ENCODE results near the gene TINAG.
"Not testable (repeated sequence)": the region's sequence is repeated elsewhere in the genome, so short reads cannot be mapped to it uniquely, and the experiment has no call there.

Gene TINAG

GRCh38 chr6:54310377-54311152 is 2.3 kb downstream of the TINAG start:
- DNase-seq = no peak

DNA sequence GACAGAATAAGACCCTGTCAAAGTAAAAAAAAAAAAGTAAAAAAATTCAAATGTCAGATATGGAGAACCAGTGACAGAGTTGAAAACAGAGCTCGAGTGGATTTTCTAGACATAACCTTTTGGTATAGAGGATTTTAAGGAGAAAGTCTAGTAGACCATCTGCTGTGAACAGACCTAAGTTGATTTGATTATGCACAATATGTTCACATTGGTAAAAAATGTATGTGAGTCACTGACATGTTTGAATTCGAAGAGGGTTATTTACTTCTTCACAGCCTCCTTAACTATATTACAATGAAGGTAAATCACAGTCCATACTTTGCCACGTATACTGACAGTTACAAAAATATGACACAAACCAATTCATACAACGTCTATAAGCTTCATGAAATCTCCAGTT is 7.4 kb downstream of the TINAG start:
- no peak for DNase-seq

- no peak for DNase-seq
Measured at GRCh38 chr6:54320871-54321270, 12.6 kb downstream of the TINAG start.

DNA sequence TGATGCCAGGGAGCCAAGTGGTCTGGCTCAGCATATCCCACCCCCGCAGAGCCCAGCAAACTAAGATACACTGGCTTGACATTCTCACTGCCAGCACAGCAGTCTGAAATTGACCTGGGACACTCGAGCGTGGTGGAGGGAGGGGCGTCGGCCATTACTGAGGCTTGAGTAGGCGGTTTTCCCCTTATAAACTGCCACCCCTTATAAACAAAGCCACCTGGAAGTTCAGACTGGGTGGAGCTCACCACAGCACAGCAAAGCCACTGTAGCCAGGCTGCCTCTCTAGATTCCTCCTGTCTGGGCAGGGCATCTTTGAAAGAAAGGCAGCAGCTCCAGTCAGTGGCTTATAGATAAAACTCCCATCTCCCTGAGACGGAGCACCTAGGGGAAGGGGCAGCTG is 19.4 kb downstream of the TINAG start:
- no peak for DNase-seq

DNA sequence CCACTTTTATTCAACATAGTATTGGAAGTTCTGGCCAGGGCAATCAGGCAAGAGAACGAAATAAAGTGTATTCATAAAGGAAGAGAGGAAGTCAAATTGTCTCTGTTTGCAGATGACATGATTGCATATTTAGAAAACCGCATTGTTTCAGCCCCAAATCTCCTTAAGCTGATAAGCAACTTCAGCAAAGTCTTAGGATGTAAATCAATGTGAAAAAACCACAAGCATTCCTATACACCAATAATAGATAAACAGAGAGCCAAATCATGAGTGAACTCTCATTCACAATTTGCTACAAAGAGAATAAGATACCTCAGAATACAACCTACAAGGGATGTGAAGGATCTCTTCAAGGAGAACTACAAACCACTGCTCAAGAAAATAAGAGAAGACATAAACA is 23.3 kb downstream of the TINAG start:
- DNase-seq = not testable (repeated sequence)

- DNase-seq = no peak
Measured at GRCh38 chr6:54335871-54336270, 27.6 kb downstream of the TINAG start.

GRCh38 chr6:54353975-54354374 is 45.7 kb downstream of the TINAG start:
- no peak for DNase-seq

- DNase-seq = no peak
Measured at GRCh38 chr6:54354608-54355007, 46.4 kb downstream of the TINAG start.

DNA sequence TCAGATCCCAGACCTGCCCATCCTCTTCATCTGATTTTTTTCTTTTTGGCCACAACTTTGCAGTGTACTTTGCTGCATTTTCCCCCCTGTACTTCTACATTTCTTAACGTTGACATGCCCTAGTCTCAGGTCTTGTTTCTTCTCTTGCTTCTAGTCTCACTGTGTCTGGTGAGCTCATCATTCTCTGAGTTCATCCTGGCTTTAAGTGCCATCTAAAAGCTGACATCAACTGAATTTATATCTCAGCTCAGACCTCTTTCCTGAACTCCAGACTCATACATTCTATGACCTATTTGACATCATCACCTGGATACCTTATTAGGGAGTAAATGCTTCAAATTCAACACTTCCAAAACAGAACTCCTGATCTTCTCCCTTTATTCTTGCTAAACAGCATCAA is 48.9 kb downstream of the TINAG start:
- DNase-seq = no peak

DNA sequence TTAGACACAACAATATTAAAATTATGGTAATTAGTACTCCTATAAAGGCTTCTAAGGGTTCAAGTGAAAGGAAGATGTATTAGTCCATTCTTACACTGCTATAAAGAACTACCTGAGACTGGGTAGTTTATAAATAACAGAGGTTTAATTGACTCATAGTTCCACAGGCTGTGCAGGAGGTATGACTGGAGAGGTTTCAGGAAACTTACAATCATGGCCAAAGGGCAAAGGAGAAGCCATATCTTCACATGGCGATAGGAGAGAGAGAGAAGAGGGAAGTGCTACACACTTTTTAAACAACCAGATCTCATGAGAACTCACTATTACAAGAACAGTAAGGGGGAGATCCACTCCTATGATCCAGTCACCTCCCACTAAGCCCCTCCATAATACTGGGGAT is 52.9 kb downstream of the TINAG start:
- no peak for DNase-seq

- no peak for DNase-seq
Measured at GRCh38 chr6:54361734-54362133, 53.5 kb downstream of the TINAG start.

GRCh38 chr6:54366667-54367327 is 58.6 kb downstream of the TINAG start:
- no peak for DNase-seq

GRCh38 chr6:54377776-54378175 is 69.5 kb downstream of the TINAG start:
- no peak for DNase-seq

- DNase-seq = no peak
Measured at GRCh38 chr6:54386295-54386694, 78.1 kb downstream of the TINAG start.

DNA sequence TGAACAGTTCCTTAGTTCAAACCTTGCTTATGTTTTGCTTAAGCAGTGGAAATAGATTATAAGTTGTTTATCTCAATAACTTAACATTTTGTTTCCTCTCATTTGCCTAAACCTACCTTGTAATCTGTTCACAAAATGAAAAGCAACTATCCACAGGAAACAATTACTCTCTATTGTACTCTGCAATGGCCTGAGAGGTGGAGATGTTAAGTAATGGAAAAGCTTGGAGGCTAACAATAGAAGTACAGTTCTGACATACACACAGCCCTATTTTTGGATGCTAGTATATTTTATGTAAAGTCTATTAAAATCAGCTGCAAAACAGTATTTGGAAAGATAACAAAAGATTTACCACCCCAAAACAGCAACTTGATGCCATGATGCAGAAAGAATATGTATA is 82.1 kb downstream of the TINAG start:
- no peak for DNase-seq

DNA sequence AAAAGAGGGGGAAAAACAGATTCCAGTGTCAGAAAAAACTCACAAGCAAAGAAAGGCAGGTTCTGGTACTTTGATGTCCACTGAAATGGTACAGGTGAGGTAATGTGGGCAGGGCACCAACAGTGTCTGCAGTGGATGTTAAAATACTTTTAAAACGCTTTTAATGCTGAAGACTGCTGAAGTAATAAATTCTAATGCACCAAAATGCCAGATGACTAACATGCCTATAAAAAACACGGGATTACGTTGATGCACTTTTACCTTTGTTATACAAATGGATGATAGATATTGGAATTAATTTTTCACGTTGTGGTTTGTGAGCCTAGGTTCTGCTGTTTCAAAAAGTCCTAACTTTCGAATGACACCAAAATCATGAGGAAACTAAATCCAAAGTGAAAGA is 83.3 kb downstream of the TINAG start:
- DNase-seq = no peak

DNA sequence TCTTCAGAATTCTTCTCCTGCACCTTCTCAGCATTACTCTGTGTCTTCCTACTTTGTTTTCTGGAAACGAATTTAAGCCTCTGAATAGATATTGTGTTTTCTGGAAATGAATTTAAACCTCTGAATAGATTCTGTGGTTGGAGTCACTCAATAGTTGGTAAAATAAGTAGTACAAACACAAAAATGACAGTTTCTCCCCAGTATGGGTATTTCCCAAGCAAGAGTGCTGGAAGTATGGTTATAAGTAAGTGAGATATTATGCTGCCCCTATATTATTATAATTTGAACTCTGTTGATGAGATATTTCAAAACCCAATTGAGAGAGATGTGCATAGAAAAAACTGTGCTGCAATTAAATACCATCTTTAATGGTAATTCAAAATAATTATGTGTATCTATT is 94.9 kb downstream of the TINAG start:
- no peak for DNase-seq

GRCh38 chr6:54404791-54405190 is 96.5 kb downstream of the TINAG start:
- no peak for DNase-seq

DNA sequence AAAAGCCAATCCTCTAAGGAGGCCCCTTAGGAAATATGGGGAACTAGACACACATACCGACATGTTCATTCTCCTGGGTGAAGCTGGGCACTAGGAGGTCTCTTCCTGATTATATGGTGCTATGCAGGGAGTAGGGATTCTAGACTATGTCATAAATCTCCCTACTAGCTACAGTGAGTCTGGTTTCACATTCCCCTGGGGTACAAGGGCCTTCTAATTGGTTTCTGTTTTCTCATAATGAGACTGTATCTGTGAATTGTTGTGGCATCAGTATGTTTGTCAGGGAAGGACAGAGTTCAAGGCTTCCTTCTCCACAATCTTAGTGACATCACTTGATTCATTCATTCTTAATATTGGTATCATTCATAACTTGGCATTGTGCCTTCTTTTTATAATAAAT is 103.5 kb downstream of the TINAG start:
- DNase-seq = no peak

DNA sequence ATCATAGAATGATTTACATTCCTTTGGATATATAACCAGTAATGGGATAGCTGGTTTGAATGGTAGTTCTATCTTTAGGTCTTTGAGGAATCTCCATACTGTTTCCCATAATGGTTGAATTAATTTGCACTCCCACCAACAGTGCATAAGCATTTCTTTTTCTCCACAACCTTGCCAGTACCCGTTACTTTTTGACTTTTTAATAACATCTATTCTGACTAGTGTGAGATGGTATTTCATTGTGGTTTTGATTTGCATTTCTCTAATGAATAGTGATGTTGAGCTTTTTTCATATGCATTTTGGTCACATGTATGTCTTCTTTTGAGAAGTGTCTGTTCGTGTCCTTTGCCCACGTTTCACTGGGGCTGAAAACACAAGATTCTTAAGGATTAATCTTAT is 107.3 kb downstream of the TINAG start:
- DNase-seq = no peak

- DNase-seq = no peak
Measured at GRCh38 chr6:54419885-54420284, 111.6 kb downstream of the TINAG start.

- DNase-seq = no peak
Measured at GRCh38 chr6:54426995-54427394, 118.8 kb downstream of the TINAG start.

DNA sequence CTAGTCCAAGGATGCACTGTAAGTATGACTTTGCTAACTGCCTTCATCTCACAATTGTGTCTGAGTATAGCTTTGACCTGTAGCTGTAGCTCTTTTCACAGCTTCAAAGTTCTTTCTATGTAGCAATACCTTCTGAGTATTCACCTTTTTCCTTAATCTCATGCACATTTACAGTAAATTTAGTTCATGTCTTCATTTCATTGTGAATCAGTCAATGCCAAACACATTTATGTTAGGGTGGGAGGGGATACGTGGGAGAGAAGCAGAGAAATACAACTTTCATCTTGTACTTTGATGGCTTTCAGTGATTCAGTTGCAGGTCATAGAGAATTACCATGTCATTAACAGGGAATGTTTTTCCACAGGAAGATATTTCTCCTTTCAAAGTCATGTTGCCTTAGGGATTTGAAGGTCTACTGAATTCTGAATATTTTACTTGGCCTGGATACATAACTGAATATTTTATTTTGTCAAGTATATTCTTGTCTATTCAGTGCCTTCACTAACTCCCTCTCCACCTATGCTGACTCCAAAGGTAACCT is 119.2 kb downstream of the TINAG start:
- no peak for DNase-seq

DNA sequence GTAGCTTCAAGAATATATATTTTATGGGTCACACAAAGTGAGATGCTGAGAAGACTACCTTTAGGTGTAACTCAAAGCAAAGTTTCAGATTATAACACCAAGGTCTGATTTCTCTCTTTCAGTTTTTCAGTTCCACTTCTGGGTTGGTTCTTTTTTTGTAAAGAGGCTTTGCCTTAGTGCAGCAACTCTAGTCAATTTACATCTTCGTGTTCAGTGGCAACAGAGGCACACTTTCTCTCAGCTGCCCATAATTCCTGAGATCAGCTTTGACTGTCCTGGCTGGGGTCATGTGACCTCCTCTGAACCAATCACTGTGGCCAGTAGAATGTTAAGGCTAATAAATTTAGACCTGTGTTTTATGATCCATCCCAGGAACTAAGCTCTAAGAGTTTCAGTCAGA is 120.2 kb downstream of the TINAG start:
- no peak for DNase-seq

DNA sequence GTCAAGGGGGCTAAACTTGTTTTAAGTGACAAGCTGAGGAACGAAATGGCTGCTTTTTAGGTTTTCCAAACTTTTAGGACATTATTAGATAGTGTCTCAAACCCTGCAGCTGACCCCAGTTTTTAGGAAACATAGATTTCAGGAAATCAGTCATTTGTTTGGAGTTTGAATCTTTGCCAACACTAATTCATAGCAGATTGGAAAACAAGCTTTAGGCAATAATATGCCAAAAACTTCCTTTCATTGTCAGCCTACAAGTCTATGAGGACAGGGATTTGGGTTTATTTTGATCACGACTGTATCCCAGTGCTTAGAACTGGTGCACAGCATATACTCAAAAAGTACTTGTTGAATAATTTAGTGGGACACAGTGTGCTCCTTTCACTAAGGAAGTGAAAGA is 123.2 kb downstream of the TINAG start:
- DNase-seq = no peak
